Activated CD4-positive, alpha-beta T cell treated with anti-CD3 and anti-CD28 coated beads for 4 hours (primary cell): Measurements from ENCODE around the gene MPDZ.

Experiments
- DNase-seq, 2 donors: peaks; one replicate each; pipeline ENCODE4 v3.0.0-alpha.2; 2020

MPDZ gene, protein sequence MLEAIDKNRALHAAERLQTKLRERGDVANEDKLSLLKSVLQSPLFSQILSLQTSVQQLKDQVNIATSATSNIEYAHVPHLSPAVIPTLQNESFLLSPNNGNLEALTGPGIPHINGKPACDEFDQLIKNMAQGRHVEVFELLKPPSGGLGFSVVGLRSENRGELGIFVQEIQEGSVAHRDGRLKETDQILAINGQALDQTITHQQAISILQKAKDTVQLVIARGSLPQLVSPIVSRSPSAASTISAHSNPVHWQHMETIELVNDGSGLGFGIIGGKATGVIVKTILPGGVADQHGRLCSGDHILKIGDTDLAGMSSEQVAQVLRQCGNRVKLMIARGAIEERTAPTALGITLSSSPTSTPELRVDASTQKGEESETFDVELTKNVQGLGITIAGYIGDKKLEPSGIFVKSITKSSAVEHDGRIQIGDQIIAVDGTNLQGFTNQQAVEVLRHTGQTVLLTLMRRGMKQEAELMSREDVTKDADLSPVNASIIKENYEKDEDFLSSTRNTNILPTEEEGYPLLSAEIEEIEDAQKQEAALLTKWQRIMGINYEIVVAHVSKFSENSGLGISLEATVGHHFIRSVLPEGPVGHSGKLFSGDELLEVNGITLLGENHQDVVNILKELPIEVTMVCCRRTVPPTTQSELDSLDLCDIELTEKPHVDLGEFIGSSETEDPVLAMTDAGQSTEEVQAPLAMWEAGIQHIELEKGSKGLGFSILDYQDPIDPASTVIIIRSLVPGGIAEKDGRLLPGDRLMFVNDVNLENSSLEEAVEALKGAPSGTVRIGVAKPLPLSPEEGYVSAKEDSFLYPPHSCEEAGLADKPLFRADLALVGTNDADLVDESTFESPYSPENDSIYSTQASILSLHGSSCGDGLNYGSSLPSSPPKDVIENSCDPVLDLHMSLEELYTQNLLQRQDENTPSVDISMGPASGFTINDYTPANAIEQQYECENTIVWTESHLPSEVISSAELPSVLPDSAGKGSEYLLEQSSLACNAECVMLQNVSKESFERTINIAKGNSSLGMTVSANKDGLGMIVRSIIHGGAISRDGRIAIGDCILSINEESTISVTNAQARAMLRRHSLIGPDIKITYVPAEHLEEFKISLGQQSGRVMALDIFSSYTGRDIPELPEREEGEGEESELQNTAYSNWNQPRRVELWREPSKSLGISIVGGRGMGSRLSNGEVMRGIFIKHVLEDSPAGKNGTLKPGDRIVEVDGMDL (N-terminal part only)

DNA sequence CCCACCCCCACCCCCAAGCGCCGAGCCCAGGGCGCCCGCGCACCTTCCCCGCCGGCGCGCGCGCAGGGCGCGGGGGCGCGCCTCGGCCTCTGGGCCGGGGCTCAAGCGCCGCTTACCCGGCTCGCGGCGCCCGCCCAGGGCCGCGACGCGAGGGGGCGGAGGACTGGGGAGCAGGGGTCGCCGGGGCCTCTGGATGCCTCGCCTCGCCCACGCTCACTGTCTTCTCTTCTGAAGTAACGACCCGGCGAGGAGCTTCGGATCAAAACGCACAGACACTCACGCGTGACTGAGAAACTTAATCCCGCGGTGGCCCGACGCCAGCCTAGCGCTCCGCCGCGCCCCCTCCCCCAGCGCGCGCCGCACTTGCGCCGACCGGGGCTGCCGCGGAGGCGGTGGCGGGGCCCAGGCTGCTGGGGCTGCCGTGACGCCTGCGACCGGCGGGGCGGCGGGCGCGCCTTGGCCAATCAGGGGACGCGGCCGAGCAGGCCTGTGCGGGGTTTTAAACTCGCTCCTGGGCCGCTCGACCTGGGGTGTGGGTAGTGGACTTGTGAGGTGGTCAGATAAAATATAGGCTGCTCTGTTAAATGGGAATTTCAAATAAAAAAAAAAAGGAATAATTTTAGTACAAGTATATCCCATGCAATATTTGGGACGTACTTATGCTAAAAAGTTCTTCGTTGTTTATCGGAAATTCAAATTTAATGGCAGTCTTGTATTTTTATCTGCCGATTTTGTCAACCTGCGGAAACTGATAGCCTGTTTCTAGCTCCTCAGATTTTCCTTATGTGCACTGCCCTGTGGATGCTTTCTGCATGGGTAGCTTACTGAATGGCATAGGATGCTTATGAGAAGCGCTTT is at the start of gene MPDZ:
Gene MPDZ, minus strand, starts transcription at position 409 of the 858 bp plus-strand sequence. CDS start 29,377 bp downstream, outside the sequence.
- no peak for DNase-seq

DNA sequence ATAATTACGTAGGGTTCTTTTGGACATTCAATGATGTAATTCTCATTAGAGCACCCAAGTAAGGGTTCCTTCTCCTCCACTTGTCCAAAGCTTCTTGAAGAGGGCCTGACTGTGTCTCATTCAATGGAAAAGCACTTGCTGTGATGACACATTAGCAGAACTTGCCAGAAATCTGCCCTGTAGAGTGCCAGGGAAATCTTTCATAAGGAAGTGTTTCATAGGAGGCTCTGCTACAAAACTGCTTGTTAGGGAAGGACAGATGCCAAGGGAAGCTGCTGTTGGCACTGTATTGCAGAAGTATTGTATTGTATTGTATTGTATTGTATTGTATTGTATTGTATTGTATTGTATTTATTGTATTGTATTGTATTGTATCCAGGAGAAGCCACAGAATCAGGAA is 45.5 kb upstream of the MPDZ start:
- no peak for DNase-seq

DNA sequence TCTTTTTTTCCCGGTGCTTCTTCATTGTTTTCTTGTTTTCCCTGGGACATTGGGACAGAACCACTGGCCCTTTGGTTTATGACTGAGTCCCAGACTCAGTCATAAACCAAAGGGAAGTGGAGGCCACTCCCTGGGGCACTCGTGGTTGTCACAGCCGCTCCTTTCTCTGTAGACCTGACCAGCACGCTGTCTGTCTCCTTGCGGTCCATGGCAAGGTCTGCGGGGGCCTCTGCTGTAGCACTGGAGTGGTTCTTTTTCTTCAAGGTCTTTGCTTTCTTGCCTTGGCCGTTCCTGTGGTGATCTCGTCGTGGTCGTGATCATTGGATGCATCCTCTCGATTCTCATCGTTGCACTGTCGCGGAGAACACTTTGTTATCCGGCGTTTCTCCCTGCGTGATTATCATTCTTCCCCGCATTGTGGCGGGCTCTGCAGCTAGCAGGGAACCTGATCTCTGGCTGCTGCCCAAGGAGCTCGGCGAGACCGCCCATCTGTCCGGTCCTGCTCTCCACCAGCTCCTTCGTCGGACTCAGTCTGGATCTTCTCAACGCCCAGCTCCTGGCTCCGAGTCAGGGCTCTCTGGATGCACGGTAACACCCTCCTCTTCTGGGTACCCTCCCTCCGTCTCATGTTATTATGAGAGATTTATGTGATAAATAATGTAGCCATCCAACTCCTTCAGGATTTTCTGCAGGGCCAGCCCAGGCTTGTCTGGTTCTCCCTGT is 43.5 kb upstream of the MPDZ start:
- no peak for DNase-seq

DNA sequence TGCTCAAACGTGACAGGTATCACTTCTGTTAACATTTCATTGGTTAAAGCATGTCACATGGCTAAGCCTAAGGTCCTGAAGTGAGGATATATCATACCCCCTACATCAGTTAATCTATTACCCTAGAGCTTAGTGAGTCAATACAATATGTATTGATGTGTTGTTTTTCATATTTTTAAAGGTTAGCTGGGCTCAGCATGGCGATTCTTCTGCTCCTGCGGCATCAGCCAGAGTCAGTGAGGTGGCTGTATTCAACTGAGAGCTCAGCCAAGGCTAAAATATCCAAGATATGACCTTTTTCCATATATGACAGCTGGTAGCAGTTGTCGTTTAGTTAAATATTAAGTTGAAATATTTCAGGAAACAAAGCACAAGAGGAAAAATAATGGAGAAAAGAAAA is 38.5 kb upstream of the MPDZ start:
- DNase-seq = no peak

DNA sequence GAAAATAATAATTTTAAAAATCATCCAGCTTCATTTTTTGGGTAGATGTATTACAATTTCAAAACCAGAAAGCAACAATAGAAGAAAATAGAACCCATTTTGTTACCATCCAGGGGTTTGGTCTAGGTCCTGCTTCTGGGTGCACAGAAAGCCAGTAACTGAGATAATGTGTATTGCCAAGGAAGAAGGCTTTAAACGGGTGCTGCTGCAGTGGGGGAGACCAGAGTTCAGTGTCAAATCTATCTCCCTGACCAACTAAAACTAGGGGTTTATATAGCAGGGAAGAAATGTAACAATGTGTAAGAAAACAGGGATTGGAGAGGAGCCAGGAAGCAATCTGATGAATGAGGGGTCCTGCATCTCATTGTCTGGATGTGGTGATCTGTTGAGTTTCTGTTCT is 17.5 kb upstream of the MPDZ start:
- DNase-seq = no peak

DNA sequence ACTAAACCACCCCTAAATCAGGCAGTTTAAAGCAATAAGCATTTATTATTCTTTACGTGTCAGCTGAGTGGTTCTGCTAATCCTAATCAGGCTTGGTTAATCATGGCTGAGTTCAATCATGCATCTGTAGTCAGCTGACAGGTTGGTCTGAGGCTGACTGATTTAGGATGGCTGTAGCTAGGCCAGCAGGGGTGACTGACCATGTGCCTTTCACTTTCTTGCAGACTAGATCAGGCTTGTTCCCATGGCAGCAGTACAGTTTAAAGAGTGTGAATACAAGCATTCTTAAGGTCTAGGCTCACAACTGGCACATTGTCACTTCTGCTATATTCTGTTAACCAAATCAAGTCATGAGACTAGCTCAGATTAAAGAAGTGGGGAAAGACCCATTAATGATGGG is 16.1 kb upstream of the MPDZ start:
- no peak for DNase-seq

DNA sequence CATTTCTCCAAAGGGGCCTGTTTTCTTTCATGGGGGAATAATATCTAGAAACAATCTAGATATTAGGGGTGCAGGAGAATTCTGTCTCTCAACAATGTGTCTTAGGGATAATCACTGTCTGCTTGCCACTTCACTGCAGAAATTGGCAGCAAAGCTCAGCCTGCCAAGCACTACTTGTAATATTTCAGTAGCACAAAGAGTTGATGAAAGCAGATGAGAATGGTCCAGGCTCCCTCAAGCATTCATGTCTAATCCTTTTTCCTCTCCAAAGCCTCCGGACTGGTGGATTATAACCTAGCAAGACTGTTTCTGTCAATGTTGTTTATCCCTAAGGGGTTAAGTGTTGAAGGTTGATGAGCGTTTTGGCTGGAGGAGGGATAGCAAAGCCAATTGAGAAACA is 13.3 kb upstream of the MPDZ start:
- no peak for DNase-seq

DNA sequence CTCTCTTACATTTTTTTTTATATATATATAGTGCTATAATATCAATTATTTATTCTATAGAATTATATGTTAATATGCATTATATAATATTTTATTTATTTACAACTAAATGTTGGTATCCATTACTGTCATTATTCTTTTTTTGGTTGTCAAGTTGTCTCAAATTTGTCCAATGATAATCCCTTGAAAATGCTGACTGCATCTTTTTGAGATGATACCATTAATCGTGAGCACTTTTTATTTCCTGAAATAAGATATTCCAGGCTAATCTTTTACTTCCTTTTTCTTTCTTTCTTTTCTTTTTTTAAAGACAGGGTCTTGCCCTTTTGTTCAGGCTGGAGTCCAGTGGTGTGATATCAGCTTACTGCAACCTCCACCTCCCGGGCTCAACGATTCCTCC is 12.7 kb upstream of the MPDZ start:
- no peak for DNase-seq

DNA sequence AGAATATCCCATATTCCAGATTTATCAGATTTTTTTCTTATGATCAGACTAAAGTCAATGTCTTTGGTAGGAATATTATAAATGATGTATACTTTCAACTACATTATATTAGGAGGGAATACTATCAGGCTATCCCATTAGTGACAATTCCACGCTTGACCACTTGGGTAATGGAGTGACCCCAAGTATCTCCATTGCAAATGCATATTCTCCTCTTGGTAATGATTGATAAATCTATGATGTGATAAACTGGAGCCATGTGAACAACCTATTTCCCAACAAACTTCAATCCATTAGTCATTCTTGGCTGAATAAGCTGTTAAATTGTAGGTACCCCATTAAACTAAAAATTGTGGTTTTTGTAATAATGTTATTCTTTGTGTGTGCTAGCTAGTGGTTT is 12.2 kb upstream of the MPDZ start:
- no peak for DNase-seq

DNA sequence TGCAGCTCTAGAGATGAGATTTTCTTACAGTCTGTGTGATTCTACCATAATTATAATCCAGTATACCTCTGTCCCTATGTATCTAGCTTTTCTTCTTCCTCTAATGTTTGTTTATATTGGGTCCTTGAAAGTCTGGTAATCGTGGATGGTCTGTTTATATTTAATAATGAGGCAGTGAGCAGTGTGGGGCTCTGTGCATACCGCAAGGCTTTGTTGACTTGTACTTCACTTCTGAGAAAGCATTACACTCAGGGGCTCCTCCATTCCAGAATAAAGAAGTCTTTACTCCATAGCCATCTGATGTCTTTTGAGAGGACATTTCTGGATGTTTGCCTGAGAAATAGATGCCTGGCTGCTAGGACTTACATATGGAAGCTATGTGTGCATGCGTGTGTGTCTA is 4.5 kb upstream of the MPDZ start:
- no peak for DNase-seq

DNA sequence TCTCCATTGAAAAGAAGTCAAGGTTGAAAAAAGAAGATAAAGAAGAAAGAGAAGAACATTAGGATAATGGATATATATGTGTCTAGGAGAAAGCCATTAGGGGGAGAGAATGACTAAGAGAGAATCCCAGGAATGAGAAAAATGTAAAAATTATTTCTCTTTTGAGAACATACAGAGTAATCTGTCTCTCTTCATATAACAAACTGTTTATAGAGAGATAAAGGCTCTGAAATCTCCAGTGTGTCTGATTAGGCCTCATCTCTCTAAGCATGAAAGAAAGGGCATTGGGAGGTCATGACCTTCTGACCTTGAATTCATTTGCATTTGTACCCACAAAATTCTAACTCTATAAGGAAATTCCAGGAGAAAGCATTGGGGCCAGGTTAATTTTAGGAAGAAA is 3.5 kb upstream of the MPDZ start:
- no peak for DNase-seq

DNA sequence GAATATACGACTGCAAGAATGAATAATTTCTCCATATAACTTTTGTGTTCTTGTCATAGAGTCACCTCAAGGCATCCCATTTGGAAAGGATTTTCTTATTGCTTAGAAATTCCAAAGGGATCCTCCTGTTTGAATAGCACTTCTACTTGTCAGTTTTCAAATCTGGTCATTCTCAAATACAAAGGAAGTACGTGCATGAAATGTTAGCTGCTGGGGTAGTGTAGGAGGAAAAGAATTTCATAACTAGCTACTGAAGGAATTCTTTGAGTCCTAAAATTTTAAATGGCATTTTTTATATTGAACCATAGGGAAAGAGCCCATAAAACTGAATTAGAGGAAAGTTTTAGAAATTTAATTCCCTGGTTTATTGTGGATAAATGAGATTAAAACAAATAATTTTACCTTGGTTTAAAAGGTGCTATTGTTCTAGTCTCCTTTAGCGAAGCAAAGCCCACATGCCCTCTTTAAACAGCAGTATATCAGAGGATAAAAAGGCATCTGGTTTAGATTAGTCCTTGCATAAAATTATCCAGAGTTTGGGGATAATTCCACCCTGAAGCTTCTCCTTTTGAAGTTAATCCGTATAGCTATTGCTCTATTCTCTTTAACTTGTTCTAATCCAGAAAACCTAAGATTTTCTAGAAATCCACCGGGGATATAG is 2.0 kb upstream of the MPDZ start:
- no peak for DNase-seq

DNA sequence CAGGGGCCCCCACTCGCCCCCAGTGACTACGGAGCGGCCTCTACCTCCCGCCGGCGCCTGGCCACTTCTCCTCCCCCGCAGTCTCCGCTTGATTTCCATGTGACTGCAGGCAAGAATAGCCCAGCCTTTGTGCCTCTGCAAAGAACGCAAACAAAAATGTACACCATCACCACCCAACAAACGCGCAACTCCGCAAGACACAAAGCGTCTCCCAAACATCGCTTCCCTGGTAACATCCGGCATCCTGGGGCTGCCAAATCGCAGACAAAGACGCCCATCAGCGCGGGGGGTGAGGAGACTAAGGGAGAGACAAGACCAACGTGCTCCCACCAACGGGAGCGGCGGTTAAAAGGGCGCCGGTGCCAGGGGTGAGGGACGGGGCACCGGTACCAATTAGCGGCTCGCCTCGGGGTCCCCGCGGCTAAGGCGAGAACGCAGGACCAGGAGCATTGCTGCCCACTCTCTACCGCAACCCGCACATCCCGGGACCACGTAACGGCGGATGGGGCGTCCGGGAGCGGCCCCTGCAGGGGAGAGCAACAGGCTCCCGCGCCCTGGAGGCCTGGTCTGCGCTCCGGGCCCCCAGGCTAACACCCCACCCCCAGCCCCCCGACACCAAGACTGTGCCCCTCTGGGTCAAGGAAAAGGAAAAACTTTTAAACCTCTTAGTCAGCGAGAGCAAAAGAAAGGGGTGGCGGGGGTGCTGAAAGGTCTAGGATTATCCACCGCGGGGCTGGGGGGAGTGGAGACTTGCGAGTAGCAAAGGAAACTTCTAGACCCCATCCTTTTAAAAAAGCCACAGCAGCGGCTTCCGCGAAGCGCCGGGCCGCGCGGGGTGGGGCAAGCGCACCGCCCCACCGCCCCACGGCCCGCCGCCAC is 885 bp downstream of the MPDZ start:
- DNase-seq = no peak

DNA sequence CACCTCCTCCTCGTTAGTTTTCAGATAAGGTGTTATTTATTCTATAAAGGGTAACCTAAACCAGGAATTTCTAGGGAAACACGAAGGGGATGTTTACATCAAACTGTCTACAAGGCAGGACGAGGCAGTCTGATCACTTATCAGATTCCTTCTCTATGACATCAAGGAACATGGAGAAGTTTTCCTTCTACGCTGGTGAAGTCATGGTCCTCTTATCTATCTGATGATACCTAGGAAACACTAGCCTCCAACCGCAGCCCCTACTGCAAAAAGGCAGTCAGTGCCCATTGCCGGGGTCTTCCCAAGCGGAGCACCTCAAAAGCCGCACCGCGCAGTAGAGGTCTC is 1.5 kb downstream of the MPDZ start:
- DNase-seq = no peak

DNA sequence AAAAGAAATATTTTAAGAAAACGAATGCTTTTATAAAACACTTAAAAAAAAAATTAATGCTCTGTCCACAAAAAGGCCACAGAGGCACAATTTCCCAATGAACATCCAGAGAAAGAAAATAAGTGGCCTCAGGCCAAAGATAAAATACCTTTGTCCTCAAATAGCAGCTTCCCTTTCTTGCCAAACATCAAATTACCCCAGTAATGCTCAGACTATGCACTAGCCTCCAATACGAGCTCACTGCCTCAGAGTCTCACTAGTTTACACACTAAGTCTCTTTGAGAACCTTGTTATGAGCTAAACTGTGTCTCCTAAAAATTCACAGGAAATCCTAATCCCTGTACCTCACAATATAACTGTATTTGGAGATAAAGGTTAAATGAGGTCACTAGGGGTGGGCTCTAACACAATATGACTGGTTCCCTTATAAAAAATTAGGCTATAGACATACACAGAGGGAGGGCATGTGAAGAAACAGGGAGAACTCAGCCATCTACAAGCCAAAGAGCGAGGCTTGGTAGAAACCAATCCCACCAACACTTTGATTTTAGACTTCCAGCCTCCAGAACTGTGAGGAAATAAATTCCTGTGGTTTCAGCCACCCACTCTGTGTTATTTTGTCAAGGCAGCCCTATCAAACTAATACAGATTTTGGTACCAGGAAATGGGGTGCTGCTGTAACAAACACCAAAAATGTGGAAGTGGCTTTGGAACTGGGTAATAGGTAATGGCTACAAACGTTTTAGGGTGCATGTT is 4.4 kb downstream of the MPDZ start:
- DNase-seq = no peak

DNA sequence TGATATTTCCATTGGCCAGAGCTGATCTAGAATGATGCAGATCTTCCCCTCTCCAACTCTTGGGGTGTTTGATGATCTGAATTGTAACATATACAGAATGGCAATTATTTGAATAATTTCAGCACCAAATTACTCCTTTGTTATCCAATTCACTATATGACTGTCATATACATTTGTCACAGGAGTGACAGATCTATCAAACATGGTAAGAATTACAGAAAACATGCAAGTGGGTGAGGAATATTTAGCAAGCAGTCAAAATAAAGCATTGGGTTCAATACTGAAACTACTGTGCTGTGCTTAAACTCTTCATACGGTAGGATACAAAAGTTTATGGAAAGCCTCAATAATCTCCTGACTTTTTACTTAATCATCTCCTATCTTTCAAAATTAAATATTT is 8.8 kb downstream of the MPDZ start:
- DNase-seq = no peak

DNA sequence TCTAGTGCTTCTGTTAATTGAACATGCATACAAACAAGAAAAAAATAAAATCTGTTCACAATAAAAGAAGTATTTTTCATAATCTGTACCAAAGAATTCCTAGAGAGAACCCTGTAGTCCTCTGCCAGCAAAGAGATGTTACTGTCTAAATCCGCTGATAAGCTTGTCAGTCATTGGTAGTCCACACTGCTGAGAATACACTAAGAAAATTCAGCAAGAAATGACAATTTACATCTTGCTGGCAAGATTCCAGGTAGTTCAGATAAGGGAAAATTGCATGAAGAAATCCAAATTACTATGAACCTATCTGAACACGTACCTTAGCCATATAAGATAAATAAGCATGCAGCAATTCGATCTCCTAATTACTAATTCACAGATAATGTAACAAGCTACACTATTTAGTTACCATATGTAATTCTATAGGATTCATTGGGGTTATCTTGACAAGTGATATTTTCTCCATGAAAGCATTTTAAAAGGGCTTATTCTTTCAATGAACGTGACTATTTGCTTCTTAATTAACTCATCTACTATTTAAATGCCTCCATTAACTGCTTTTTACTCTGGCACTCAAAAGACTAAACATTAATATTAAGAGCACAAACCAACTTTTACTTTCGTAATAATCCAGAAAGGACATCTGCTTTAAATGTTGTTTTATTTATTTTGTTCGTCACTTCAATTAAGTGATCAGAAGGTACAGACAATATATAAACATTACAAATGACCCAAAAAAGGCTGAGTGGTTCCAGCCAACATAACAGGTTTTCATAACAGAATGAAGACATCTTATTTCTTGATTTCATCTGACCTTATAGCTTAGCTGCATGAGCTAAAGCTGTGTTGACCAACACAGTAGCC is 9.7 kb downstream of the MPDZ start:
- DNase-seq = no peak

DNA sequence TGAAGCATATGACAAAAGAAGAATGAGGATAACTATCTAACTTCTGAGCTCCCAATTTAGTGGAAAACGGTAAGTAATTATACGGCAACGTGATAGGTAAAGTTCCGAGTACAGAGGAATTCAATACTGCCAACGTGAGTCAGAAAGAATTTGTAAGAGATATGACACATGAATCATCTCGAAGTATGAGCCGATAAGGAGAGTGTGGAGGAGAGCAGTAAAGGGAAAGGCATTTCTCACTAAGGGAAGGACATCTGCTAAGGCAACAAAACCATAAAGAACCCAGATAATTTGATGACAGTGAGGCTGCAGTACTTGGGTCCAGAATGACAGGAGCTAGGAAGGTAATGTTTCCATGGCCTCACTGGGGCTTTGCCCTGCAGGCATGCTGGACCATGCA is 11.0 kb downstream of the MPDZ start:
- no peak for DNase-seq

DNA sequence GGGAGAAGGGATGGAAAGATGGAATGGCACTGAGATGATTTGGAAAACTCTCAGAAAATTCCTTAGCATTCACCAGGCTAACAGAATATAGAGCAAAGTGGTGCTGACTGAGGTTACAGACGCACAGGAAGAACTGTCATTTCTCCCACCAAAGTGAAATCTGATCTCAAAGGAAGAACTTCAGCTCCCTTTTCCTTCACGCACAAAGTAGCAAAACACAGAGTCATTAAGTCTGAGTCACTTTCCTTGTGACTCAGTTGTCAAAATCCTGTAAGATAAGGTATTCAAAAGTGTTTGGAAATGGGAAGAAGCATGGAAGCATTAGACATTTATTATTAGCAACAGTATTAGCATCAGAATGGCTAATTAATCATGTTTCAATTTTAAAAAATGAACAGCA is 11.7 kb downstream of the MPDZ start:
- no peak for DNase-seq
